HG03521 (cell line): ENCODE measurements around the gene AKAP13.
"Not testable (repeated sequence)": the region's sequence is repeated elsewhere in the genome, so short reads cannot be mapped to it uniquely, and the experiment has no call there.

Source experiments
- ATAC-seq: cut with Tn5 transposase; IDR thresholded peaks from one replicate; pipeline ENCODE4 v1.9.1; 2021; ENCODE audit warnings: mild to moderate bottlenecking, moderate library complexity; ENCODE audit not compliant: unreplicated experiment

Gene AKAP13

DNA sequence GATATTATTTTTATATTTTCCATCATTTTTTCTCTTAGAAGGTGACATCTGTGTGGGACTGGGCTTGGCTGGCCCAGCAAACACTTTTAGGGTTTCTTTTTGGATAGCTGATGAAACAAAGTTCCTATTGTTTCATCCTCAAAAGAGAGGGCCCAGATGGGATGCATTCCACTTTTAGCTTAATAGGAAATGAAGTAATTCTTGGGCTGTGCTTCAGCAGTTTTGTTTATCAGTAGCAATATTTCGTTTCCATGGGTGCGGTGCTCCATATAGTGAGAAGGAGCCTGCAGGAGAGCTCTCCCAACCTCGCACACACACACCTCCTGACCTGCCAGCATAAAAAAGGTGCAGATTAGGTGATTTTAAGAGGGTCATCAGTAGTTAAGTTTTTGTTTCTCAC, 147.5 kb downstream of the AKAP13 start:
- ATAC-seq: no peak

DNA sequence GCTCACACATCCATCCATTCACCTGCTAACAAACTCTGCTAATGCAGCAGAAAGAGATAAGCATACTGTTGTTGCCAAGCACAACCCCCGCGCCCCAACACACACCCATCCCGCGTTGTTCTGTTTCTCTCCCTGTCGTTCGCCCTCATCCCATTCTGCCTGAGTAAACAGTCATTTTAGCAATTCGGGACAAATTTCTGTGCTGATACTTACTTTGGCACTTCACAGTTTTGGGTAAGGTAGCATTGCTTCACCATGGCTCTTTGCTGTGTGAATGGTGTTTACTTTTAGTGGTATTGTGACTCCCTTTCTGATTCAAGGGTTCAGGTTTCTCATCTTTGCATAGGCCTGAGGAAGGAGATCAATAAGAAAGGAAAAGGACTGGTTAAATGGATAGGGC, 149.7 kb downstream of the AKAP13 start:
- no peak for ATAC-seq

DNA sequence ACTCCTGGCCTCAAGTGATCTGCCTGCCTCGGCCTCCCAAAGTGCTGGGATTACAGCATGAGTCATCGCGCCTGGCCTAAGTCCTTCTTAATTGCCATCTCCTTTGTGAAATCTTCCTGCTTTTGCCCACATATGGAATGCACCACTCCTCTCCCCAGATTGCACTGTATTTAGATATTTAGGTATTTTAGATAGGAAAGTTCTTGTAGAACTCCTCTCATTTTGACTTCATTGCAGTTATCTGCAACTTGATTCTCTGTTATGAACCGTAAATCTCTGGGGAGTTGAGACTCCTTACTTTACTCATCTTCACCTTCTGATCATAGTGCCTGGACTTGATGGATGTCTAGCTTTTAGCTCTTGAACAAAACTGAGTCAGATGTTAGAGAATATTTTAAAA, 150.7 kb downstream of the AKAP13 start:
- ATAC-seq: no peak

DNA sequence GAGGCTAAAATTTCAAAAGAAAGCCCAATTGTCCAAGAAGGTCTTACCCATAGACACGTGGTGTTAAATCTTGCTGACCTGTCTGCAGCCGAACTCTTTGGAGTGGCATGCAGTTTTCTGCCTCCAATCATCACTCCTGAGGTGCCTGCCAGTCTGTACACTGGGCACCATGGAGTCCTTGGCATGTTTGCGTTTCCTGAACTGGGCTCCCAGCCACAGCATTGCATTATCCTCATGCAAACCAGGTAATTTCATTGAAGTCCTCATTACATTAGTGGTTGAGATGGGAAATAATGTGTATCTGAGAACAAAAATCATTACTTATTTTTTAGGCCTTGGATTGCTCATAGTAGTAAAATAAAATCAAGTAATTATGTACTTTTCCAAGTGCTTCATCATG, 152.3 kb downstream of the AKAP13 start:
- ATAC-seq: no peak

DNA sequence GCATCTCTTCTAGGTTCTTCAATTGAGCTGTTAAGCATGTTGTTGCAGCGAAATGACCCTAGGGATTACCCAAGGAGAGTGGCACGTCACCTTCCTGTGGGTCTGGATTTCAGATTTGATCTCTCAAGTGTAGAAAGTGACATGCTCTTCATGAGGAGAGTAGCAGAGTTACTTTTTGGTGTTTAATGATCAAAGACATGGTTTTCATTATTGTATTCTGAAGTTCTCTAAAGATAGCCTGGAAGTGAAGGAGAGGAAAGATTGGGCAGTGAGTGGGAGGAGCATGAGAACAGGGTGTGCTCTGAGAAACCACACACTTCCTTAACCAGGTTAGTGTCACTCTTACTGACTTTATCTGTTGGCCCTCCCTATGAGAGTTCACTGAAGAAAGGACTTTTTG, 153.6 kb downstream of the AKAP13 start:
- ATAC-seq: peak; percentile 84

DNA sequence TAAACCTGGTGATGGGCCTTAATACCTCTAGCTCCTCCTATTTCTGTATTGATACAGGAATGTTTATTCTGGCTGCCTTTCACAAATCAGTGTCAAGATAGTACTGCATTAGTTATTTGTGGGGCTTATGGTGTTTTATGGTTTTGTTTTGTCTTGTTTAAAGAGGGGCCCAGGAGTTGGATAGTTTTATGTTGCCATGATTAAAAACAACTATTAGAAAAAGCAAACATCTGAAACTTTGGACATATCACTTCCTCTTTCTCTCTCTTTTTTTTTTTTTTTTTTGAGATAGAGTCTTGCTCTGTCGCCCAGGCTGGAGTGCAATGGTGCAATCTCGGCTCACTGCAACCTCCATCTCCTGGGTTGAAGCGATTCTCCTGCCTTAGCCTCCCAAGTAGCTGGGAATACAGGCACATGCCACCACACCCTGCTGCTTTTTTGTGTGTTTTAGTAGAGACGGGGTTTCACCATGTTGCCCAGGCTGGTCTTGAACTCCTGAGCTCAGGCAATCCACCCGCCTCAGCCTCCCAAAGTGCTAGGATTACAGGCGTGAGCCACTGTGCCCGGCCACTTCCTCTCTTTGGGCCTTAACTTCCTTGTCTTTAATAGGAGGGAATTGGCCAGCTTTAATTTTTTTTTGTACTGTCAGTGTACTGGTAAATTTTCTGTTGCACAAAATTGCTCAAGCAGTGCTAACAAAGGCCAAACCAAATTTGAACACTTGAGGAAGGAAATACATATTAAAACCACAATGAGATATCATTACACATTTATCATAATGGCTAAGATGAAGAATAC, 155.3 kb downstream of the AKAP13 start:
- not testable (repeated sequence) for ATAC-seq

DNA sequence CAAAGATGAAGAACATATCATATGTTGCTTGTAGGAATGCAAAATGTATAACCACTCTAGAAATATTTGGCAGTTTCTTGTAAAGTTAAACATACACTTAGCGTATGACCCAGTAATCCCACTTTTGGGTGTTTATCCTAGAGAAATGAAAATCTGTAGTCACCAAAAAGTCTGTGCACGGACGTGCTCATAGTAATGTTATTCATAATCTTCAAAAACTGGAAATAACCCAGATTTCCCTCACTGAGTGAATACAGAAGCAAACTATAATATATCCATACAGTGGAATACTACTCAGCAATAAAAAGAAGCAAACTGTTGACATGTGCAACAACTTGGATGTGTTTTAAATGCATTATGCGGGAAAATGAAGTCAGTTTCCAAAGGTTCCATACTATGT, 155.9 kb downstream of the AKAP13 start:
- no peak for ATAC-seq

DNA sequence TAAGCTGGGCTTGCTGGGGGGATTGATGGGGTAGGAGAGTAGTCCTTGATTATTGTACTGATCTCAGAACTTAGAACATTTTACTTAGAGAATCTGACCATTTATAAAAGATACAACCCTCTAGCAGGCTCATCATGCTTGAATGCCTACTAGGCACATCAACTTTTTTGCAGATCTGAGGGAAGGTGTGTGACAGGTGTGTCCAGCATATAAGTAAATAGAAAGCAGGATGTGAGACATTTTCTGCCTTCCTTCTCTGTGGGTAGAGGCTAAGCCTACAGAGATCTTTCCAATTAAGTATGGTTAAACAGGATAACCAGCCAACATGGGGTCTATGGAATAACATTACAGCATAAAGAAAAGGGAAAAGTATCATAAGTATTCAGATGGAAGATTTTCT, 159.1 kb downstream of the AKAP13 start:
- ATAC-seq: no peak

DNA sequence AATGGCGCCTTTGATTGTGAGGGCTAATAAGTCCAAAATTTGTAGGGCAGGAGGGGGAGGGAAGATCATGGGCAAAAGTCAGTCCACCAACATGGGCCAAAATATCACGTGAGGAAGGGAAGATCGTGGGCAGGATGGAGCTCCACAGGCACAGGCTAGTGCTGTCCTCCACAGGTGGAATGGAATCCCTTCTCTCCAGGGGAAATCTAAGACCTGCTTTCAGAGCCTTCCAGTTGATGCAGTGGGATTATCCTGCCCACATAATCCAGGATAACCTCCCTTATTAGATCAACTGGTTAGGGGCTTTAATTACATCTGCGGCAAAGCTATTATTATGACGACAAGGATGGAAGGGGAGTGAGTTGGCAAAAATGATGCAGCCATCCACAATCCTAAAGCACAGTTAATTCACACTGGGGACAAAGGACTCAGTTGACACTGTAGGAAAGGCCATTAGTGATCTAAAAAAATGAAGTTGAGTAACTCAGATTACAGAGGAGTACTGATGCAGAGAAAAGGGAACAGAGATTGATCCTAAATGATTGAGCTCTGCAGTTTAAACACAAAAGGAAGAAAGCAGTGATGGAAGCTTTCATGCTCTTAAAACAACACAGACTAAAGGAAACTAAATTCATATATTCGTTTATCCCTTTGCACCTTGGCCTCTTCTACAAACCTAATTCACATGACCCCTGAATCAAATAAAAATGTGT, 159.8 kb downstream of the AKAP13 start:
- ATAC-seq: no peak

DNA sequence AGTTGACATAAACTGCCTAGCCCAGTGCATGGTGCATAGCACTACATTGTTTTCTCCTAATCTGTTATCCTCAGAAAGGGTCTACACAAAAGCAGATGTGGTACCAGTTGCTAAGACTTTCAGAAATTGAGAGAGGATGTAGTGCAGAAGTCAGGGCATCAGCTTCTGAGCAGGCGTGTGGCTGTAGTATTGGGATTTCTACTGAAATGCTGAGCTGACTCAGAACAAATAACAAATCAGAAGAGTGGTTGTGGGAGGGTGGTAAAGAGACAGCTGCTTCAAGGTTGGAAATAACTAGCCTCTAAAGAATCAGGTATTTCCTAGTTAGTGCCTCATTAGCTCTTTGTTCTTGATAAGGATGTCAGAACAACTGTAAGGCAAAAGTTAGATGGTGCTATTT, 161.3 kb downstream of the AKAP13 start:
- peak; percentile 47 for ATAC-seq

DNA sequence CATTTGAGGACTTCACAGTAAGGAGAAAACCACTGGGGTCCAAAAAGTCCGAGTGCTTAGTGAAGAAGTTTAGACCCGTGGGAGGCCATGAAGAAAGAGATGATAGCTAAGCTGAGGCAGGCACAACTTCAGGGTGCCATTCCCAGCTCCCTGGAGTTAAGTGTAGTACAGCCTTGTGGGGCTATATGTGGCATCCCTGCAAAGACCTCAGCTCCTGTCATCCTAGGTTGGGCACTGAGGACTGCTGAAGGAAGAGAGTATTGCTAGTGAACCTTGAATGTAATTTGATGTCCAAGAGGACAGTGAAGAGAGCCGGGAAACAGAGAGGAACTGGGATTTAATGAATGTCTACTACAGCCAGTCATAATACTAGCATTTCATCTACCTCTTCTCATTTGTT, 162.1 kb downstream of the AKAP13 start:
- no peak for ATAC-seq

DNA sequence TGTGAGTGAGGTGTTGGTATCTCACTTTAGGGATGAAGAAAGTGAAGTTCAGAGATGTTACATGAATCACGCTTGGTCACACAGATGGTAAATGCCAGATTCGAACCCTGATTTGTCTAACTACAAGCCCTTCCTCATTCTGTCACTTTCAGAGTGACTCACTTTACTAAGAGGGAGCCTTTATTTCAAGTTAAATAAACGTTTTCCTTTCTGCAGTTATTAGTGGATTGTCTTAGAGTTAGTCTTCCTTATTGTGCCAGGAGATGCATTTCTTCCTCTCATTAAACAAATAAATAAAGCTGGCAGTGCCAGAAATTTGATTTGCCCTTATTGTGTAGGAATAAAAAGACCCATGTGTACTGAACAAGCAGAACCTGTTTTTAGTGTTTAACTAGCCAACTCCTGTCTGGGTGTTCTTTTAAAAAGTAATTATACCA, 162.5 kb downstream of the AKAP13 start:
- no peak for ATAC-seq

DNA sequence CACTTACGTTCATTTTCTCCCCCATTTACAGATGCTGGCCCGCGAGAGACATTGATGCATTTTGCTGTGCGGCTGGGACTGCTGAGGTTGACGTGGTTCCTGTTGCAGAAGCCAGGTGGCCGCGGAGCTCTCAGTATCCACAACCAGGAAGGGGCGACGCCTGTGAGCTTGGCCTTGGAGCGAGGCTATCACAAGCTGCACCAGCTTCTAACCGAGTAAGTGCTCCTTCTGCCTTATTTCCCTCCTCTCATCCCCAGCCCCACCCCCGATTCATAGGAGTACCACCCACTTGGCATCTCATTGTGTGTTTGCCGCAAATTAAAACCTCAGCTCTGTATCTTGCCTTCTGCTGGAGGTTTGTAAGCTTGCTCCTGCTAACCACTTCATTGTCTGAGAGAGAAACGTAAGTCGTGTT, 163.3 kb downstream of the AKAP13 start:
- ATAC-seq: no peak

DNA sequence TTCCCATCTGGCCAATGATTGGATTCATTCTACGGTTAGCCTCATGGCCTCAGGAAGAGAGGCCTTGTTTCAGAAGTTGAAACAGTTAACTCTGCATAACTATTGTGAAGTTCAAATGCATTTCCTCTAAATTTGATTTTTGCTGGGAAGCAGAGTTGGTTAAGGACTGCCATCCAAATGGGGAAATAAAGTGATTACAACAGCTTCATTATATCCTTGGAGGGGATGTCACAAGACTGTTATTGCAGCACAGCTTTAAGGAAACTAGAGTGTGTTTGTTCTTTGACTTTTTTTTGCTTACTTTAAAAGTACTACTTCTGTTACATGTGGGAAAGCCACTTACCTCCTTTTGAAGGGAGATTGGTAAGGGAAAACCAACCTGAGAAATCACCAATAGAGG, 164.8 kb downstream of the AKAP13 start:
- no peak for ATAC-seq

DNA sequence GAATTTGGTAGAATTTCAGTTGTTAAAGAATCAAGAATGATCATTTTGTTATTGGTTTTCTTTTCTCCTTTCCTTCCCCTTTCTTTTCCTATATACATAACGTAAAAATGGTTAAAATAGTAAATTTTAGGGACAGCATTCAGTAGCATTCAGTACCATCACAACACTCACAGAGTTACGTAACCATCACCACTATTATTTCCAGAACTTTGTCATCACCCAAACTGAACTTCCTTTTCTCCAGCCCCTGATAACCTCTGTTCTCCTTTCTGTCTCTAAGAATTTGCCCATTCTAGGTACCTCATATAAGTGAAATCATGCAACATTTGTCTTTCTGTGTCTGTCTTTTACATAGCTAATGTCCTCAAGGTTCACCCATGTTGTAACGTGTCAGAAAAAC, 165.3 kb downstream of the AKAP13 start:
- no peak for ATAC-seq

DNA sequence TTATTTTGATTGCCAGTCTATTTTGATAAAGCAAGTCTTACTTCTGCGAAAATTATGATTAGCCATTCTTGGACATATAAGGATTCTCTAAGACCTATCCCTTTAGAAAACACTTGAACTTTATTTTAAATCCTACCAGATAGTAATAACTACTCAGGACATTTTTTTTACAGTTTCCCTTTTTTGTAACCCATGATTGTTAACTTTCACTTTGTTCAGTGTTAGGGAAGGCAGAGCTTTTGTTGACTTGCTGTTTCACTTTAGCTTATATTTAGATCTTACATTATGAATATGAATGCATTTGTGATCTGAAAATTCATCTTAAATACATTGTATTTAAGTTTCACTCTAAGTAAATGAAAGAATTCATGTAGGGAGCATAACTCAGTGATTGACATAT, 167.0 kb downstream of the AKAP13 start:
- no peak for ATAC-seq

DNA sequence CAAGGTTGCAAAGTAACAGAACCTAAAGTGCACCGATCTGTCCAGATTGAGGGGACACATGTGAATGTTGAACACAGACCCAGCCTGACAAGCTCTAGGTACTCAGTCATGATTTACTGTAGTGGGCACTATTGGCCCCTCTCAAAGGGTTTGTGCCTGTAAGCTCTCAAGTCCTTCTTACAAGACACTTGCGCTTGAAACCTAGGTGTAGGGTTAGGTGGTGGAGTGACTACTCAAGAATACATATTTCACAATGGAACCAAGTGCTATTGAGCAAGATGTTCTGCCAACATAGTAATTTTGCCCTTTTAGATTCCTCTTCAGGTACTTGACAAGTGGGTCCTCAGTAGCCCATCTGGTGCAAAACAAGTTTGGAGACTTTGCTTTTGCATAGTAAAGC, 169.9 kb downstream of the AKAP13 start:
- no peak for ATAC-seq

DNA sequence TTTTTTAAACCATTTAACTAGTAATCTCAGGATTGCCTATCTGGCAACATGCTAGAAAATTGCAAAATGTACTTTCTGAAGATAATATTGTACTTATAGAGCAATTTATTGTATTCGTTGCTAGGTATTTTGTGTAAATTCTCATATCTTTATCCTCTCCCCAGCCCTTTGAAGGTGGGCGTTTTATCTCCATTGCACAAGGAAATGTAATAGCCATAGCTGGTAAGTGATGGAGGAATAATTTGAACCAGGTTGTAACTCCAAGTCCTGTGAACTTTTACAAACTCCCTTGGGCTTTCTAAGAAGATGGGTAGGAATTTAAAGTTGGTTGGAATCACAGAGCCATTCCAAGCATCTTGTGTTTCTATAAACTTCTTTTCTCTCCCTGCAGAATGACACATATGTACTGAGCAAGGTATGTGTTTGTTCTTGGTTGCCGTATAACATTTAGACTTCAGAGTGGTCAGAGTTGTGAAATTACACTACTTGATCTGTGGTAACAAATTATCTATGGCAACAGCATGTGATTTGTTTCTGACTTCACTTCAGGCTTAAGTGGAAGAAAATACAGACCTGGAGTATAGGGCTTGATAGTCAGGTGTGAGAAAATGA, 170.9 kb downstream of the AKAP13 start:
- no peak for ATAC-seq

DNA sequence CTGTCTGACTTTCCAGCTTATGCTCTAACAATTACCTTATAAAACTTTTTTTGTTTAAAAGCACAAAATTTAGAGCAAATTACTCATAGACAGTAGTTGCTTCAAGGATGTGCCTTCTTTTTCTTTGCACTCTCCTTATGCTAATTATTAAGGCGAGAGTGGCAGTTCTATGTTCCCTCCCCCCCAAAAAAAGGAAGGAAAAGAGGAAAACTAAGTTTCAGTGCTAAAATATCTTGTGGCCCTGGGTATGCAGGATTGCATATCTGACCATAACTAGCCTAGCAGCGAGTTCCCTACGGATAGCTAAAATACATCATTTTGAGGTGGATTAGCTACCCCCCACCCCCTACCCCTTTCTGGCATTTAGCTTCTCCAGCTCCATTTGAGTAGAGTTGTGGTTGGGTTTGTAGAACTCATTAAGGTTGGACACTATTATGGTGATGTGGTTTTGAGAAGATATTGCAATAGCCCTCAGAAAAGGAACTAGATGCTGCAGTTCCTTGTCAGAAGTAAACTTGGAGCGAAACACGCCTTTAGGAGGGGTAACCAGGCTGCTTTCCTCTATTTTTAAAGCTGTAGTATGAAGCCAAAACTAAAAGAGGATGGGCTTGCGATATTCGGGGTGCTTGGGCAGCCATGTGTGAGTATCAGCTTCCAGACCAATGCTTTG, 174.6 kb downstream of the AKAP13 start:
- peak; percentile 45 for ATAC-seq

DNA sequence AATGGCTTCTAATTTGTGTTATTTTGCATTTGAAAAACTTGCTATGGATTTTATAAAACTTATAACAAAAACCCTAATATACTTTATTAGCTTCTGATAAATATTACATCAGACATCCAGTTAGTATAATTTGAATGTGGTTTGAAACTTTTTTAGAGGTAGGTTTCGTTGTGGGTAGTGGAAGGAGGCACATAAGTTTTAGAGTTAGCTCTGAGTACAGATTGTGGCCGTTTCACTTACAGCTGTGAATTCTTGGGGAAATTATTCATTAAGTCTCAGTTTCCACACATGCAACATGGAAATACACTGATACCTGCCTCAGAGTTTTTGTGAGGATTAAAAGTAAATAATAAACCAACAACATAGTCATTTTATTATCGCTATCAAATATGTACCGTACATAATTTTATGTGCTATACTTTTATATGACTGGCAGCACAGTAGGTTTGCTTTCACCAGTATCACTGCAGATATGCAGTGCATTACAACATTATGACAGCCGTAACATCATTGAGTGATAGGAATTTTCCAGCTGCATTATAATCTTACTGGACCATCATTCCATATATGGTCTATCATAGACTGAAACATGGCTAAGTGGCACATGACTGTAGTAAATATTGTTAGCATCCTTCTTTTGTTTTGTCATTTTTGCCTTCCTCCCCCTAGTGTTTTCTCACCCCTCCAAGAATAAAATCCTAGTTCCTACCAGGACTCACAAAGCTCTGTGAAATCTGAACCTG, 175.6 kb downstream of the AKAP13 start:
- ATAC-seq: peak; percentile 71

DNA sequence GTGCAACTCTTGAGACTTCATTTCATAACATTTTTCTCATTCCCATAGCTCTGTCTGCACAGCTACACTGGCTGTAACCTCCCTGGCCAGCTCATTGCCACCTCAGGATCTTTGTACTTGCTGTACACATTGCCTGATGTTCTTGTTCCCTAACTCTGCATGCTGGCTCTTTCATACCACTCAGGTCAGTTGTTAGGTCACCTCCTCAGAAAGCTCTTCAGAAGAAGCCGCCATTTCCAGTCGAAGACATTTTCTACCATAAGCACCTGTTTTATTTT, 176.2 kb downstream of the AKAP13 start:
- no peak for ATAC-seq
